HUDEP-2 (cell line): ENCODE results near the gene GGPS1.
"Not testable (repeated sequence)": the region's sequence is repeated elsewhere in the genome, so short reads cannot be mapped to it uniquely, and the experiment has no call there.

Source experiments
- DNase-seq, 76 experiments: peaks; one replicate each; lab custom pipeline; 2025; ENCODE audit not compliant: unreplicated experiment in 76 of 76; lab: John Stamatoyannopoulos, UW

Gene GGPS1

DNA sequence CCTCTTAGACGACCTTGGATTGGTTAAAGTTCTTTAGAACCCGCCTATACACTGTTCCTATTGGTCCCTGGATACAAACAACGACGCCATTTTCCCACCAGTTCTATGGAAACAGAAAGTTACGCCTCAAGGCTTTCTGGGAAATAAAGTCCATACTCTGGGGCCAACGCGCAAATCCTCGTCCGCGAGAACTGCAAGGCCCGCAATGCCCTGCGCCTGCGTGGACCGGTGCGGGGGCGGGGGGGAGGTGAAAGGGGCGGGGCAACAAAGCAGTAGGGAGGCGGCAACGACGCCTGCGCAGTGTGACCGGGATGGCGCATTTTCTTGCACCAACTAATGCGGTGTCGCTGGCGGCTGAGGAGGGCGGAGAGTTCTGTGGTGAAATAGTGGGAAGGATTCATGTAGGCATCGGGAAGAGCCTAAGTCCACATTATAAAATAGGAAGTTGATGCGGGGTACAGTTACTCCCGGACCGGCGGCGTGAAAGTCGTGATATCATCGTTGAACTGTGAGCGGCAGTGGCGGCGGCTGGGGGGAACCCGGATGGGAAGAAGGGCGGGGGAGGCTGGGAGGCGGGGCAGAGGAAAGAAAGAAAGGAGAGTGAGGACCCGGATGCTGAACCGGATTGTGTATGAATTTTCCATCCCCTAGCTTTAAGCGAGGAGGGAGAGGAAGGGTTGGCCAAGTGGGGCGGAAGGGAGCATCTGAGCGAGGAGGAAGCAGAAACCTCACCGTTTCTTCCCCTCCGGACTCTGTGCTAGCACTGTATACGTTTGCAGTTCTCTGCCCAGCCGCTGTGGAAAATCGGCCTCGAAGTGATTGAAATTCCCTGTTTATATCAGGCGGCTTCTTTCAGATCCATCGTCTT, at the start of gene GGPS1:
TSS of gene GGPS1 (plus strand) at position 300 of the 868 bp plus-strand sequence. CDS start 6,695 bp downstream, outside the sequence.
- DNase-seq = peak; percentile 25 to 99 (median 95)

DNA sequence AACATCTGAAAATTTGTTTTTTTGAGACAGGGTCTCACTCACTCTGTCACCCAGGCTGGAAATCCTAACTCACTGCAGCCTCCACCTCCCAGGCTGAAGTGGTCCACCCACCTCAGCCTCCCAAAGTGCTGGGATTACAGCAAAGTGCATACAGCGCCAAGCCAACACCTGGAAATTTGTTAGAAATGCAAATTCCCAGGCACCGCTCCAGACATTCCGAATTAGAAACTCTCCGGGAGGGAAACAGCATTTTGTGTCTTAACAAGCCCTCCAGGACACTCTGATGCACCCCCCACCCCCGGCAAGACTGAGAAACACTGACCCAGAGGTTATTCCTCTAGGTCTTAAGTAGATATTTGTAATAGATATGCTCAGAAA, 49.5 kb upstream of the GGPS1 start:
- DNase-seq = no peak

DNA sequence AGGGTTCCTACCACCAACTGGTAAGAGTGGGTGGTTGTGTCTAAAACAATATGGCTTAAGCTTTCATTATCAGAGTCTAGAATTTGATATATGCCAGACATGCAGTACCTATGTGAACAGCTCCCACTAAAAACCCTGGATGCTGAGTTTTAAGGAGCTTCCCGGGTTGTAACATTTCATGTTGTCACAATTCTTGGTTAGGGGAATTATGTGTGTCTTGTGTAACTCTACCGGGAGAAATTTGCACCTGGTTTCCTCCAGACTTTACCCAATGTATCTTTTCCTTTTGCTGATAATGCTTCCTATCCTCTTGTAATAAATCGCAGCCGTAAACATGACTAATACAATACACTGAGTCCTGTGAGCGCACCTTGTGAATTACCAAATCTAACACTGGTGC, 48.7 kb upstream of the GGPS1 start:
- no peak for DNase-seq

DNA sequence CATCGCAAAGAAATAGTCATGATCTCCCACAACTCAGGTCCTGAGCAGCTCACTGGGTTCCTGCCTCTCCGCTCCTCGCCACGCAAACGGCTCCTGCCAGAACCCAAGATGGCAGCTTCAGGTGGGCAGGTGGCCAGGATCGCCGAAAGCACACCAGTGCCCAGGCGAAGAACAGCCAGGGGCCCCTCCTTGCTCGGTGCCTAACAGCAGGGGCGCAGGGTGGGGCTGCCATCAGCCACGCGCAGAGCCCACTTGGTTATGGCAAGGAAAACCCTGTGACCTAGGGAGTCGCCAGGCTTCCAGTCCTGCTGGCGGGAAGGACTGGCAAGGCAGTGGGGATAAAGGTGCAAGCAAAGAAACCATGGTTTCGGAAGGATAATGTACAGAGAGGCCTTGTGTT, 47.9 kb upstream of the GGPS1 start:
- no peak for DNase-seq

DNA sequence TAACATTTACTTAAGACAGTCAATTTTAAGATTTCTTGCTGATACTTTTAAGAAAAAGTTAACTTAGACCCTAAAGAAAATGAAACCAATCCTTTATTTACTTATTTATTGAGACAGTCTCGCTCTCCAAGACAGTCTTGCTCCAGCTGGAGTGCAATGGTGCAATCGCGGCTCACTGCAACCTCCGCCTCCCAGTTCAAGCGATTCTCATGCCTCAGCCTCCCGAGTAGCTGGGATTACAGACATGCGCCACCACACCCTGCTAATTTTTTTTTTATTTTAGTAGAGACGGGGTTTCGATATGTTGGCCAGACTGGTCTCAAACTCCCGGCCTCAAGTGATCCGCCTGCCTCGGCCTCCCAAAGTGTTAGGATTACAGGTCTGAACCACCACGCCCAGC, 44.7 kb upstream of the GGPS1 start:
- DNase-seq = not testable (repeated sequence)

DNA sequence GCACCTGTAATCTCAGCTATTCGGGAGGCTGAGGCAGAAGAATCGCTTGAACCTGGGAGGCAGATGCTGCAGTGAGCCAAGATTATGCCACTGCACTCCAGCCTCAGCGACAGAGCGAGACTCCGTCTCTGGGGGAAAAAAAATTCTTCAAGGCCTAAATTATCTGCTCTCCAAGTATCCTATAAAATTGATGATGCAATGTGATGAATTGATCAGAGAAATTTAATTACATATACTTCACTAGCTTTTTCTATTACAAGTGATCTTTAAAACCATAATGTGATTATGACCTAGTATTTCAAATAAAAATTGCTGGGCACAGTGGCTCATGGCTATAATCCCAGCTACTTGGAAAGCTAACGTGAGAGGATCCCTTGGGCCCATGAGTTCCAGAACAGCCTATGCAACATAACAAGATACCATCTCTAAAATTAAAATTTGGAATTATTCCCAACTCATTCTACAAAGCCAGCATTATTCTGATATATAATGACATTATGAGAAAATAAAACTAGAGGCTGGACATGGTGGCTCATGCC, 44.1 kb upstream of the GGPS1 start:
- no peak for DNase-seq

DNA sequence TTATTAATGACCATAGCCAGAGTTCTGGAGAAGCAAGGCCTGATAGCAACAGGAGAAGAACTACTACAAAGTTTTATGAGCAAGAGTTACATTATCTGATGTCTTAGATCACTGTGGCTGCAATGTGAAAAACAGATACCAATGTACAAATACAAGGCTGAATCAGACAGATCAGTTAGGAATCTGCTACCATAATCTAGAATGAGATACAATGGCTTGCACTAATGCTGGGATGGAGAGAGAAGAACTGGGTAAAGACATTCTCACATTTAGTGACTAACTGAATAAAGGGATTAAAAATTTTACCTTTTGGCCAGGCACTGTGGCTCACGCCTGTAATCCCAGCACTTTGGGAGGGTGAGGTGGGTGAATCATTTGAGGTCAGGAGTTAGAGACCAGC, 41.7 kb upstream of the GGPS1 start:
- DNase-seq = peak in 2 of 76 experiments; percentile 1 to 2

DNA sequence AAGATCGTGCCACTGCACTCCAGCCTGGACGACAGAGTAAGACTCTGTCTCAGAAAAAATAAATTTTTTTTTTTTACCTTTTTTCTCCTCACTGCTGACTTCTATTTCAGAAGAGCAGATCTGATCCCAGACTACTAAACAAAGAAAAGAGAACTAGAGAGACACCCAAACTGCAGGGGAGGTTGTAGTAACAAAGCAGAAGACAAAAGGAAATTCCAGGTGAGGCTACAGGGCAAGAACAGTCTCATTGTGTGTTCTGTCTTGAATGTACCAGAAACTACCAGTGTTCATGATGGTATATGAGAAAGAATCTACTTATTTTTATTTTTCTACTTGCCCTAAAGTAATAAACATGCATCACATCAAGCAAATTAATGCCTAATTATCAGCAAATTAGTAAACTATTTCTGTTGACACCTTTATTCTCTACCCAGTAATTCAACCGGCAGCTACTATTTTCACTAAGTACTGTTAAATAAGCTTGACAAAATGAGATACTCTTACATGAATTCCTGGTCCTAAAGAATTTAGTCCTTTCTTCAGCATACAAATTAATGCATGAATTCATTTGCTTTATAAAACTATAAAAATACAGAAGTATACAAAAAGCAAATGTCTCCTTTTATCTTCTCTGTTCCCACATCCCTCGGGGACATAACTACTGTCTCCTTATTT, 41.0 kb upstream of the GGPS1 start:
- DNase-seq = no peak

DNA sequence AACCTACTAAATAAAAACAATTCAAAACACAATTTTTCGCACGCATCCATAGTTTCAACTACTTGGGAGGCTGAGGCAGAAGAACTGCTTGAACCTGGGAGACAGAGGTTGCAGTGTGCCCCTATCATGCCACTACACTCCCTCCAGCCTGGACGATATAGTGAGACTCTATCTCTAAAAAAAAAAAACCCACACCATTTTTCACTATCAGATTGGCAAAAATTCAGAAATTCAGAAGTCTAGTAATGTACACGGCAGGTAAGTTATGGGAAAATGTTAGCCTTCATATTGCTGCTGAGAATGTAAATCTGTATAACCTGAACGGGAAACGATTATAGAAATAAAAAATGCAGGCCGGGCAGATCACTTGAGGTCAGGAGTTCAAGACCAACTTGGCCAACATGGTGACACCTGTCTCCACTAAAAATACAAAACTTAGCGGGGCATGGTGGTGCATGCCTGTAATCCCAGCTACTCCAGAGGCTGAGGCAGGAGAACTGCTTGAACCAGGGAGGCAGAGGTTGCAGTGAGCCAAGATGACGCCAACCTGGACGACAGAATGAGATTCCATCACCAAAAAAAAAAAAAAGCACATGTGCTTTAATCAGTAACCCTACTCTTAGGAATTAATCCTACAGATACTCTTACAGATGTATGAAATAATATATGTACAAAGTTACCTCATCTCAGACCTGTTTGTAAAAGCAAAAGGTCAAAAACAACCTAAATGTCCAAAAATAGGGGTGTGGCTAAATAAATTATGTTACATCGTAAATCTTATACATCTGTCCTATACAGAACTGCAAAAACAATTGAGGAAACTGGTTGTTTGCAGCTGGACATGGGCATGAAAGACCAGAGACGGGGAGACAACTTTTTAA, 38.3 kb upstream of the GGPS1 start:
- peak in 3 of 76 experiments; percentile 3 to 17 (median 4) for DNase-seq

DNA sequence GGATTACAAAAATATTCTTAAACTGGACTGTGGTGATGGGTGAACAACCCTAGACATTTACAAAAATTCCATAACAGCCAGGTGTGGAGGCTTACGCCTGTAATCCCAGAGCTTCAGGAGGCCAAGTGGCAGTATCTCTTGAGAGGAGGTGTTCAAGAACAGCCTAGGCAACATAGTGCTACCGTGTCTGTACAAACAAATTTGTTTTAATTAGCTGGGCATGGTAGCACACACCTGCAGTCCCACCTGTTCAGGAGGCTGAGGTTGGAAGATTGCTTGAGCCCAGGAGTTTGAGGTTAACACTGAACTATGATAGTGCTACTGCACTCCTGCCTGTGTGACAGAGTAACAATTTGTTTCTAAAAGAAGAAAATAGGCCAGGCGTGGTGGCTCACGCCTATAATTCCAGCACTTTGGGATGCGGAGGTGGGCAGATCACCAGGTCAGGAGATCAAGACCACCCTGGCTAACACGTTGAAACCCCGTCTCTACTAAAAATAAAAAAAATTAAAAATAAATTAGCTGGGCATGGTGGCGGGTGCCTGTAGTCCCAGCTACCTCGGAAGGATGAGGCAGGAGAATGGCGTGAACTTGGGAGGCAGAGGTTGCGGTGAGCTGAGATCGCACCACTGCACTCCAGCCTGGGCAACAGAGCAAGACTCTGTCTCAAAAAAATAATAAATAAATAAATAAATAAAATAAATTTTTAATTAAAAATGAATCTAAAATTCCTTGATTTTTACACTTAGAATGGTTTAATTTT, 37.4 kb upstream of the GGPS1 start:
- DNase-seq = no peak

DNA sequence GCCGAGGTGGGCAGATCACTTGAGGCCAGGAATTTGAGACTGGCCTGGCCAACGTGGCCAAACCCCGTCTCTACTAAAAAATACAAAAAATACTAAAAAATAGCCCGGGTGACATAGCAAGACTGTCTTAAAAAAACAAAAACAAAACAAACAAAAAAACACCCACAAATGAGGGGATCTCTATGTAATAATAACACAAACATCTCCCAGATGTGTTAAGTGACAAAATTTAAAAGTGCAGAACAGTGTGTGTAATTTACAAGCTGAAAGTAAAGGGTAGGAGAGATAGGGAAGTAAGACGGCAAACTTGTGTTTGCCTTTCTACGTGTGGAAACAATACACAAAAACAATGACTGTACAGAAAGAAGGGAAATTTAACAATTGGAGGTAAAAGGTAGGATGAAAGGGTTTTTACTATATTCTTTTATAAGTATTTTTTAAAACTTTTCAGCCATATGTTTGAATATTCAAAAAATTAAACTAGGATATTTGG, 36.7 kb upstream of the GGPS1 start:
- DNase-seq = no peak

DNA sequence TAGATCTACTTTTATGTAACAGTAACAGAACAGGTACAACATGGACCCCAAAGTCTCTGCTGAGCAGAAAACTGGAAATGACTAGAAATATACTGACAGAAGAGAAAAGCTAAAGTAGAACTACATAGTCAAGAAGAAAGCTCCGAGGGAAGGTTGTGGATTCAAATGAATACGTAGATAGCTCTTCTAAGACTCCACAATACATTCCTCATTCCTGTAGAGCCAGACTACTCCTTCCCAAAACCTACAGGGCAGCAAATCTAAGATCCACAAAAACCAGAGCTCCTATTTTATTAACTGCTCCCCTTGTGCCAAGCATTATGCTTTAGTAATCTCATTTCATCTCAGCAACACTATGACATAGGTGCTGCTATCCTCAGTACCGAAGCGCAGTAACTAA, 35.6 kb upstream of the GGPS1 start:
- DNase-seq = no peak

DNA sequence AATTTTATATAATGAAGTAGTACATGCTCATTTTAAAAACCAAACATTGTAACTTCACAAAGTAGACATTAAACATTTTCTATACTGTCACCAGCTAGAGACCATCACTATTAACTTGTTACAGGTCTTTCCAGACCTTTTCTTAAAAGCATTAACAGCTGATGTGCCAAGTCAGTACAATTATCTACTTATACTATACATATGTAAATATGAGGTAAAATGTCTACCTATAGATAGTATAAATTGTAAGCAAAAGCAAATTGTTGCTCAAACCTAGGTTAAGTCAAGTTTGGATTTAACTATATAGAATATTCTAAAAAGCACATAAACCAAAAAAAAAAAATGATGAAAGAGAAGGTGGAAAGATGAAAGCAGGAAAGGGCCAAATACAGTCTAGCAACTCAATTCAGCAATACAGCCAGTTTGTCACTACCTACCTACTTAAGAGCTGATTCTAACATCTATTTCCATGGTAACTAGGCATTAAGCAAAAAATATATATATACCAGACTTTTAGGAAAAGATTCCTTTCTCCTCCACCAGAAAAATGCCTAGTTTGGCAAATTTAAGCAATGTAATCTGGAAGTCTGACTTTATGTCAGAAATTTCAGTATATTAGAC, 34.9 kb upstream of the GGPS1 start:
- no peak for DNase-seq

DNA sequence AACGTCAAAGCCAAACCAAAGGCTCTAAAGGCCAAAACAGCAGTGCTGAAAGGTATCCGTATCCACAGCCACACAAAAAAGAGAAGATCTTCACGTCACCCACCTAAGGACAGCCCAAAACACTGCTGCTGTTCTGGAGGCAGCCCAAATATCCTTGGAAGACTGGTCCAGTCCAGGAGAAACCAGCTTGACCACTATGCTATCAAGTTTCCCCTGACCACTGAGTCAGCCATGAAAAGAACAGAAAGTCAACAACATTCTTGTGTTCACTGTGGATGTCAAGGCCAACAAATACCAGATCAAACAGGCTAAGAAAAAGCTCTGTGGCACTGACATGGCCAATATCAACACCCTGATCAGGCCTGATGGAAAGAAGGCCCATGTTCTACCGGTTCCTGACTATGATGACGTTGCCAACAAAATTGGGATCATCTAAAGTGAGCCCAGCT, 32.4 kb upstream of the GGPS1 start:
- DNase-seq = no peak

DNA sequence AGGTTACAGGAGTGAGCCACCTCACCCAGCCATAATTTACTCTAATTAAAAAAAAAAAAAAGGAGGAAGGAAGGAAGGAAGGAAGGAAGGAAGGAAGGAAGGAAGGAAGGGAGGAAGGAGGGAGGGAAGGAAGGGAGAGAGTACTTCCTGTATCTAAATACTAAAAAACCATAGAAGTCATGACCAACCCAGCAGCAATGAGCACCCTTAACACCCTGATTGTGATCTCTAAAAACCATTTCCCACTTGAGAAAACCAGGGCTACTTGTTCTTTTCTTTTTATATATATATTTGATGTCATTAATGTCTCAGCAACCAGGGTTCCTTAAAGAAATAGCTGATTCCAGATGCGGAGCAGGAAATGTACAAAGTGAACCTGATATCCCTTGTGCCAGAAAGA, 31.6 kb upstream of the GGPS1 start:
- DNase-seq = no peak

DNA sequence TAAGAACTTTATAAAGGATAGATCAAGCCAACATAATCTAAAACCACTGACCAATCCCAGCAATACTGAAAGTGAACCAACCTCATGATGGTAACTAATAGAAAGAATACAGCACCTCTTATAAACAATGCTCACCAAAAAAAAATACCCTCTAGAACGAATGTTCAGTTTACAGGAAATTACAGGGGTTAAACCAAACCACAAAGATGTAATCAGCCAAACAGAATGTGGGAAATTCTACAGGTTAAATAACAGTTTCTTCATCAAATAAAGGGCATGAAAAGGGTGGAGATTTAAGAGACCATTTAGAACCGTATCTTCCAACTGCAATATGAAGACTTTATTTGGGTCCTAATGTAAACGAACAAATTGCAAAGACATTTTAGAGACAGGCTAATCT, 30.8 kb upstream of the GGPS1 start:
- DNase-seq = no peak

DNA sequence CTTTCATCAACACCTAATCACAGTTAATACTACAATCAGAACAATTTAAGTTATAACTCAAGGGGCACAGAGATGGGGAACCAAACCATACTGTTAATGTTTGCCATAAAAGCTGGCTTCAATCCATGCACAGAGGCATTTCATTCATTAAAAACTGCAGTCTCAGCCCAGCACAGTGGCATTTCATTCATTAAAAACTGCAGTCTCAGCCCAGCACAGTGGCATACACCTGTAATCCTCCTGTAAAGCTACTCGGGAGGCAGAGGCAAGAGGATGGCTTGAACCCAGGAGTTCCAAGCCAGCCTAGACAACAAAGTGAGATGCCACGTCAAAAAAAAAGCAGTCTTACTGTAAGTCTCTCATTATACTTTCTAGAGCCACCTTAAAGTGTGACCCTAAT, 29.6 kb upstream of the GGPS1 start:
- DNase-seq = no peak

DNA sequence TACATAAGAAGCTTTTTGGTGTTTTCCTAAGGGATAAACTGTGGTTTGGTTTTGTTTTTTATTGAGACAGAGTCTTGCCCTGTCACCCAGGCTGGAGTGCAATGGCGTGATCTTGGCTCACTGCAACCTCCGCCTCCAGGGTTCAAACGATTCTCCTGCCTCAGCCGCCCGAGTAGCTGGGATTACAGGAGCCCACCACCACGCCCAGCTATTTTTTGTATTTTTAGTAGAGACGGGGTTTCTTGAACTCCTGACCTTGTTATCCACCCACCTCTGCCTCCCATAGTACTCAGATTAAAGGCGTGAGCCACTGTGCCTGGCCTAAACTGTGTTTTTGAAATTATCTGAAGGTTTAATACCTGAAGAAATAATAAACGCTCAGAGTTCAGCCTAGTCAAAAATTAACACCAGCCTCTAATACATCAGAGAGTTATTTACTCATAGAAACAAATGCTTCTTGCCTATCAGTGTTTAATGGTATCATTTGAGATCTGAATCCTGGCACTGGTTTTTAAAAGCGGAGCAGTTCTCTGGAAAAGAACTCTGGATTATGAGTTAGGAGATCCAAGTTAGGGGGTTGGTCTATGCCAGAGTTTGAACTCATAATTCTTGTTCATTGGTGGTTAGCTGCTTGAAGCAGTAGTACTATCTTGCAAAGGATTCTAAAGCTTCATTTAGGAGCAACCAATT, 29.1 kb upstream of the GGPS1 start:
- DNase-seq = no peak

DNA sequence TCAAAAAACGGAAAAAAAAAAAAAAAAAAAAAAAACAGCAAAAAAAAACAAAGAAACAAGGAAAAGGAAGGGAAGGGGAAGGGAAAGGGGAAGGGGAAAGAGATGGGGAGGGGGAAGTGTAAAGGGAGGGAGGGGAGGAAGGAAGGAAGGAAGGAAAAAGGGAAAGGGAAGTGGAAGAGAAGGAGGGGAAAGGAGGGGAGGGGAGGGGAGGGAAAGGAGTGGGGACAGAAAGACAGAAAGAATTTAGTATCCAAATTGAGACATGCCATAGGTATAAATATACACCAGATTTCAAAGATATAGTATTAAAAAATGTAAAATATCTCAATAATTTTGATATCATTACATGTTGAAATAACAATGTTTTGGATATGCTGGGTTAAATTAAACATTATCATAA, 26.2 kb upstream of the GGPS1 start:
- no peak for DNase-seq
